Measurements from ENCODE around the gene TRPT1.

The TRPT1 gene

GRCh38 chr11:64225608-64226506 lies at the start of gene TRPT1, which contains the start of gene NUDT22:
TSS of gene TRPT1 (minus strand) at chr11:64226186. CDS start at chr11:64225860, 326 bp downstream.
TSS of gene NUDT22 (plus strand) at chr11:64226274. CDS start at chr11:64226653, 379 bp downstream.
- TF ChIP-seq CTCF (IDR thresholded peaks at IDR 0.05; ENCODE audit: low read depth, low read length), result peak; percentile 32
- no peak for DNase-seq (ENCODE audit: extremely low read depth, low read depth)

GRCh38 chr11:64275031-64275800 lies 49.2 kb upstream of the TRPT1 start:
- no peak for TF ChIP-seq CTCF (IDR thresholded peaks at IDR 0.05; ENCODE audit: low read depth, low read length)
- no peak for DNase-seq (ENCODE audit: extremely low read depth, low read depth)

- TF ChIP-seq CTCF (IDR thresholded peaks at IDR 0.05; ENCODE audit: low read depth, low read length), result no peak; the same call in 1 of the 2 replicates
Measured at GRCh38 chr11:64269540-64270220, 43.7 kb upstream of the TRPT1 start.

GRCh38 chr11:64268893-64269539 lies 43.0 kb upstream of the TRPT1 start:
- DNase-seq (ENCODE audit: extremely low read depth, low read depth), result no peak
- no peak for TF ChIP-seq CTCF (IDR thresholded peaks at IDR 0.05; ENCODE audit: low read depth, low read length)

More at GRCh38 chr11:64269540-64270220, 43.7 kb upstream of the TRPT1 start:
- peak; percentile 100 for DNase-seq (ENCODE audit: extremely low read depth, low read depth)

- TF ChIP-seq CTCF (IDR thresholded peaks at IDR 0.05; ENCODE audit: low read depth, low read length), result no peak
- DNase-seq (ENCODE audit: extremely low read depth, low read depth), result no peak
Measured at GRCh38 chr11:64268025-64268892, 42.3 kb upstream of the TRPT1 start.

Measured in AG09319 (cell line).